ENCODE measurements around the gene PCSK1.

- no peak for TF ChIP-seq CTCF (IDR thresholded peaks at IDR 0.05; ENCODE audit: low read length)
- TF ChIP-seq EZH2 (IDR thresholded peaks at IDR 0.05; ENCODE audit: borderline replicate concordance, low read length), result no peak
Measured at GRCh38 chr5:96433066-96433447, at the start of gene PCSK1.
